Suprapubic skin (tissue), 3 donors: ENCODE data around the gene RPL21.
"Not testable (repeated sequence)": the region's sequence is repeated elsewhere in the genome, so short reads cannot be mapped to it uniquely, and the experiment has no call there.

Experiments used
- CTCF ChIP-seq, 2 donors: fragments of 200-600 bp in 1 of 2; fragments of 450-650 bp in 1 of 2; sonication (generic) in 1 of 2; IDR thresholded peaks; one replicate each; pipeline ENCODE4 v1.5.1; 2016 to 2019; ENCODE audit warnings: antibody characterized with exemption in 2 of 2, mild to moderate bottlenecking in 1 of 2, moderate library complexity in 1 of 2
- EP300 ChIP-seq: sonication (generic); formaldehyde crosslinking; IDR thresholded peaks from one replicate; pipeline ENCODE4 v1.6.1; 2017; ENCODE audit warnings: antibody characterized with exemption
- POLR2A ChIP-seq, 2 donors: fragments of 450-650 bp; IDR thresholded peaks; one replicate each; pipeline ENCODE4 v1.6.1; 2017; ENCODE audit warnings: antibody characterized with exemption in 2 of 2, mild to moderate bottlenecking in 2 of 2, moderate library complexity in 2 of 2

- not testable (repeated sequence) for TF ChIP-seq CTCF (IDR thresholded peaks at IDR 0.05); POLR2A (IDR thresholded peaks at IDR 0.05); EP300
Measured at GRCh38 chr13:27291967-27292366, 40.6 kb downstream of the RPL21 start.
